Prostate gland (tissue), 2 donors: ENCODE results near the gene IFNG. TPM values are rescaled to one million over a fixed set of nuclear protein-coding genes. Genes with fewer than 3 reads are reported as not detected.

Experiments
- DNase-seq: peaks from one replicate; pipeline ENCODE4 v3.0.0-alpha.2; 2019; ENCODE audit warnings: low spot score
- H3K27ac ChIP-seq, 2 donors: fragments of 200-600 bp; sonication (generic); 2 replicates each; pipeline ENCODE4 v1.5.1; 2017 to 2019
- H3K27me3 ChIP-seq: fragments of 200-600 bp; sonication (generic); replicated peaks from 2 replicates; pipeline ENCODE4 v1.5.1; 2019; ENCODE audit not compliant: insufficient read depth
- H3K36me3 ChIP-seq, 2 donors: fragments of 200-600 bp; sonication (generic); 1 replicate in 1 of 2; 2 replicates in 1 of 2; pipeline versions ENCODE4 v1.5.1 to v1.8.1; 2017 to 2019
- H3K4me1 ChIP-seq: fragments of 200-600 bp; sonication (generic); replicated peaks from 2 replicates; pipeline ENCODE4 v1.5.1; 2019
- H3K4me3 ChIP-seq, 2 donors: fragments of 200-600 bp; sonication (generic); 2 replicates each; pipeline ENCODE4 v1.5.1; 2017 to 2019
- H3K9me3 ChIP-seq: fragments of 200-600 bp; sonication (generic); 2 replicates; pipeline ENCODE4 v1.5.1; 2017
- CTCF ChIP-seq, 4 experiments: fragments of 200-600 bp in 2 of 4; fragments of 450-650 bp in 2 of 4; sonication (generic) in 2 of 4; IDR thresholded peaks; 1 replicate in 3 of 4; 2 replicates in 1 of 4; pipeline ENCODE4 v1.5.1; 2016 to 2019; ENCODE audit warnings: antibody characterized with exemption in 4 of 4, mild to moderate bottlenecking in 2 of 4, moderate library complexity in 2 of 4
- POLR2A ChIP-seq: fragments of 450-650 bp; IDR thresholded peaks from one replicate; pipeline ENCODE4 v1.6.1; 2016; ENCODE audit warnings: antibody characterized with exemption, mild to moderate bottlenecking
- POLR2AphosphoS5 ChIP-seq: sonication (generic); formaldehyde crosslinking; IDR thresholded peaks from one replicate; pipeline ENCODE4 v1.6.1; 2017; ENCODE audit warnings: antibody characterized with exemption
- WGBS: methylation state at CpG from one replicate; pipeline ENCODE4 v1.1.5; 2018; 5-methylcytosine and 5-hydroxymethylcytosine counted together
- intact Hi-C: fragments of 100-400 bp; cut with DNase I; formaldehyde crosslinking; loops from one replicate; pipeline ENCODE4 v1.14.2; 2022
- total RNA-seq, 2 donors: library from RNA; depleted of rRNA; stranded (reverse); fragments of >200 nt; gene quantifications; one replicate each; pipeline ENCODE4 v1.1.0, GENCODE V29; 2016

IFNG gene
- total RNA-seq, 2 donors from 2014 or later, result not detected

GRCh38 chr12:68199127-68199526 is 39.6 kb upstream of the IFNG start:
- no peaks in the 10 kb centered on the region for H3K27me3 ChIP-seq
- TF ChIP-seq CTCF (IDR thresholded peaks at IDR 0.05) (no peak), POLR2AphosphoS5 (no peak), POLR2A (no peak)
- no peaks in the 10 kb centered on the region for H3K9me3 ChIP-seq
- no peak overlapping the region for H3K4me3 ChIP-seq
- no peaks in the 10 kb centered on the region for H3K4me1 ChIP-seq
- H3K36me3 ChIP-seq, result no peaks in the 10 kb centered on the region
- 93% methylated on average over 1 of the region's 1 CpG for WGBS
- no peak overlapping the region for H3K27ac ChIP-seq
- DNase-seq, result no peak
- intact Hi-C loops, result no loop called here

GRCh38 chr12:68198507-68199086 is 39.1 kb upstream of the IFNG start:
- H3K36me3 ChIP-seq, result no peaks in the 10 kb centered on the region
- H3K9me3 ChIP-seq, result no peaks in the 10 kb centered on the region
- DNase-seq, result no peak
- no peak overlapping the region for H3K4me3 ChIP-seq
- no peak overlapping the region for H3K27ac ChIP-seq
- H3K27me3 ChIP-seq, result no peaks in the 10 kb centered on the region
- intact Hi-C loops, result no loop called here
- WGBS, result 80% methylated on average over 12 of the region's 12 CpGs
- TF ChIP-seq CTCF (IDR thresholded peaks at IDR 0.05) (no peak), POLR2AphosphoS5 (no peak), POLR2A (no peak)
- no peaks in the 10 kb centered on the region for H3K4me1 ChIP-seq

GRCh38 chr12:68190301-68190700 is 30.8 kb upstream of the IFNG start:
- no peaks in the 10 kb centered on the region for H3K27me3 ChIP-seq

GRCh38 chr12:68189821-68190242 is 30.3 kb upstream of the IFNG start:
- Histone ChIP-seq H3K27ac (no peak overlapping the region), H3K9me3 (no peaks in the 10 kb centered on the region), H3K4me3 (no peak overlapping the region), H3K27me3 (no peaks in the 10 kb centered on the region), H3K4me1 (no peaks in the 10 kb centered on the region), H3K36me3 (no peaks in the 10 kb centered on the region)
- intact Hi-C loops, result no loop called here
- DNase-seq, result no peak
- 91% methylated on average over 4 of the region's 4 CpGs for WGBS
- TF ChIP-seq CTCF (IDR thresholded peaks at IDR 0.05) (no peak), POLR2AphosphoS5 (no peak), POLR2A (no peak)

More at GRCh38 chr12:68190301-68190700, 30.8 kb upstream of the IFNG start:
- Histone ChIP-seq H3K9me3 (no peaks in the 10 kb centered on the region), H3K27ac (no peak overlapping the region), H3K4me1 (no peaks in the 10 kb centered on the region), H3K36me3 (no peaks in the 10 kb centered on the region), H3K4me3 (no peak overlapping the region)
- intact Hi-C loops, result no loop called here
- TF ChIP-seq POLR2A (no peak), POLR2AphosphoS5 (no peak), CTCF (IDR thresholded peaks at IDR 0.05) (no peak)
- DNase-seq, result no peak

GRCh38 chr12:68185598-68185997 is 26.1 kb upstream of the IFNG start:
- DNase-seq, result no peak
- no peaks in the 10 kb centered on the region for H3K27me3 ChIP-seq
- intact Hi-C loops, result no loop called here
- TF ChIP-seq POLR2A (no peak), POLR2AphosphoS5 (no peak), CTCF (IDR thresholded peaks at IDR 0.05) (no peak)
- no peak overlapping the region for H3K27ac ChIP-seq
- 79% methylated on average over 3 of the region's 3 CpGs for WGBS
- no peaks in the 10 kb centered on the region for H3K4me1 ChIP-seq
- no peaks in the 10 kb centered on the region for H3K36me3 ChIP-seq
- H3K9me3 ChIP-seq, result no peaks in the 10 kb centered on the region
- H3K4me3 ChIP-seq, result no peak overlapping the region
